Activated effector memory CD4-positive, alpha-beta T cell treated with anti-CD3 and anti-CD28 coated beads, Interleukin-2, amount 50 U/mL, for 16 hours (primary cell): ENCODE data around the gene NMRK1.

Source experiments
- DNase-seq: peaks from one replicate; pipeline ENCODE4 v3.0.0-alpha.2; 2020

Gene NMRK1

GRCh38 chr9:75054368-75055001 is 33.5 kb downstream of the NMRK1 start:
- DNase-seq: no peak

GRCh38 chr9:75053869-75054268 is 34.1 kb downstream of the NMRK1 start:
- no peak for DNase-seq

GRCh38 chr9:75051285-75051684 is 36.7 kb downstream of the NMRK1 start:
- DNase-seq: no peak

- DNase-seq: no peak
Measured at GRCh38 chr9:75047506-75047905, 40.4 kb downstream of the NMRK1 start.

- no peak for DNase-seq
Measured at GRCh38 chr9:75046725-75047345, 41.1 kb downstream of the NMRK1 start.

GRCh38 chr9:75041041-75041440 is 46.9 kb downstream of the NMRK1 start:
- no peak for DNase-seq

GRCh38 chr9:75039801-75040200 is 48.2 kb downstream of the NMRK1 start:
- DNase-seq: no peak

GRCh38 chr9:75039009-75039408 is 48.9 kb downstream of the NMRK1 start:
- no peak for DNase-seq

GRCh38 chr9:75036793-75037192 is 51.2 kb downstream of the NMRK1 start:
- no peak for DNase-seq

GRCh38 chr9:75033791-75034473 is 54.0 kb downstream of the NMRK1 start:
- DNase-seq: no peak

- DNase-seq: peak; percentile 82
Measured at GRCh38 chr9:75027187-75028107, 60.5 kb downstream of the NMRK1 start.

GRCh38 chr9:75023846-75024245 is 64.1 kb downstream of the NMRK1 start:
- DNase-seq: no peak

- DNase-seq: no peak
Measured at GRCh38 chr9:75019654-75020053, 68.3 kb downstream of the NMRK1 start.

- no peak for DNase-seq
Measured at GRCh38 chr9:75019022-75019421, 68.9 kb downstream of the NMRK1 start.

GRCh38 chr9:75017378-75017777 is 70.6 kb downstream of the NMRK1 start:
- no peak for DNase-seq

- no peak for DNase-seq
Measured at GRCh38 chr9:75013735-75014134, 74.2 kb downstream of the NMRK1 start.
